B cell (primary cell): ENCODE measurements around the gene BAHCC1.

ENCODE experiments used
- EZH2 ChIP-seq: IDR thresholded peaks from 2 replicates; pipeline ENCODE4 v1.6.1; 2012; ENCODE audit warnings: borderline replicate concordance, low read depth, mild to moderate bottlenecking, moderate library complexity, low read length; ENCODE audit not compliant: insufficient read depth, poor library complexity, severe bottlenecking
- TF ChIP-seq, protein P1 (sequence below): fragments of 200-600 bp; IDR thresholded peaks from one replicate; pipeline ENCODE4 v1.8.0; 2022; ENCODE audit warnings: antibody characterized with exemption, mild to moderate bottlenecking

DNA sequence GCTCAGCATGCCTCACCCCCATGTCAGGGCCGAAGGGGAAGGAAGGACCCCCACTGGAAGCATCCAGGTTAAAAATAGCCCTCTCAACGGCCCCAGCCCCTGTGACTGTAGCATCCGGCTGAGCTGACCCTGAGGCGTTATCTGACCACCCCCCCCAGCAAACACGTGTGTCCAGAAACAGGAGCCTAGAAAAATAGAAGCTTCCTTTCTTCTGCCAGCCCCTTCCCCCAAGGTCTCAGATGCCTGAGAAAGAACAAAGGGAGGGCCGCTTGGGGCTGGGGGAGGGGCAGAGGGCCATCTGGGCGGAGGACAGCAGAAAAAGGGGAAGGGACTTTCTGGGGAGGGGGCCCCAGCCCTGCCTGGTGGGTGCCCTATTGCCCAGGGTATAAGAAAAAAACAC is 61.5 kb downstream of the BAHCC1 start:
- TF ChIP-seq, protein P1, sequence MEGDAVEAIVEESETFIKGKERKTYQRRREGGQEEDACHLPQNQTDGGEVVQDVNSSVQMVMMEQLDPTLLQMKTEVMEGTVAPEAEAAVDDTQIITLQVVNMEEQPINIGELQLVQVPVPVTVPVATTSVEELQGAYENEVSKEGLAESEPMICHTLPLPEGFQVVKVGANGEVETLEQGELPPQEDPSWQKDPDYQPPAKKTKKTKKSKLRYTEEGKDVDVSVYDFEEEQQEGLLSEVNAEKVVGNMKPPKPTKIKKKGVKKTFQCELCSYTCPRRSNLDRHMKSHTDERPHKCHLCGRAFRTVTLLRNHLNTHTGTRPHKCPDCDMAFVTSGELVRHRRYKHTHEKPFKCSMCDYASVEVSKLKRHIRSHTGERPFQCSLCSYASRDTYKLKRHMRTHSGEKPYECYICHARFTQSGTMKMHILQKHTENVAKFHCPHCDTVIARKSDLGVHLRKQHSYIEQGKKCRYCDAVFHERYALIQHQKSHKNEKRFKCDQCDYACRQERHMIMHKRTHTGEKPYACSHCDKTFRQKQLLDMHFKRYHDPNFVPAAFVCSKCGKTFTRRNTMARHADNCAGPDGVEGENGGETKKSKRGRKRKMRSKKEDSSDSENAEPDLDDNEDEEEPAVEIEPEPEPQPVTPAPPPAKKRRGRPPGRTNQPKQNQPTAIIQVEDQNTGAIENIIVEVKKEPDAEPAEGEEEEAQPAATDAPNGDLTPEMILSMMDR, result no peak
- no peak for TF ChIP-seq EZH2
